ENCODE results near the gene HAUS8.

DNA sequence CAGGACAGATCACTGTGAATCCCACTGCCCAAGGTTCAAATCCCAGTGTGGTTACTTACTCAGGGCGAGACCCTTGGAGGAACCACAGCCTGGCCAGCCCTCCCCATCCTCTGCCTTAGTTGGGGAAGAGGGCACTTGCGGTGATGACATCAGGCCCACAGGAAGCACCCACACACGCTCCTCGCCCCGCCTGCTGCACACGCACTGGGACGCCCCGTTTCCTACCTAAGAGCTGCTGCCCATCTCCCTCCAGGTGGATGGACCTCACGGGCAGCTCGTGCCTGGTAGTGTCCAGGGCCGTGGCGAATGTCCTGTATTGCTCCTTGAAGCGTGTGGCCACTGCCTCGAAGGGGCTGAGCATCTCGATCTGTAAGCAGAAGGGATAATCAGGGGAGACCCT, 19.6 kb downstream of the HAUS8 start:
- TF ChIP-seq HDAC6 (IDR thresholded peaks at IDR 0.05; ENCODE audit: low read depth, low read length) = no peak
- TF ChIP-seq KDM1A (IDR thresholded peaks at IDR 0.05; ENCODE audit: borderline replicate concordance, low read length) = no peak
- TF ChIP-seq TCF12 (IDR thresholded peaks at IDR 0.05; ENCODE audit: low read depth, low read length) = no peak
- TF ChIP-seq GABPA (IDR thresholded peaks at IDR 0.05; ENCODE audit: borderline replicate concordance, insufficient read depth, low read length) = no peak
- TF ChIP-seq EP300 (IDR thresholded peaks at IDR 0.05; ENCODE audit: borderline replicate concordance in 1 of 2, low read depth in 2 of 2, low read length in 2 of 2) = no peak
- TF ChIP-seq, protein P1, sequence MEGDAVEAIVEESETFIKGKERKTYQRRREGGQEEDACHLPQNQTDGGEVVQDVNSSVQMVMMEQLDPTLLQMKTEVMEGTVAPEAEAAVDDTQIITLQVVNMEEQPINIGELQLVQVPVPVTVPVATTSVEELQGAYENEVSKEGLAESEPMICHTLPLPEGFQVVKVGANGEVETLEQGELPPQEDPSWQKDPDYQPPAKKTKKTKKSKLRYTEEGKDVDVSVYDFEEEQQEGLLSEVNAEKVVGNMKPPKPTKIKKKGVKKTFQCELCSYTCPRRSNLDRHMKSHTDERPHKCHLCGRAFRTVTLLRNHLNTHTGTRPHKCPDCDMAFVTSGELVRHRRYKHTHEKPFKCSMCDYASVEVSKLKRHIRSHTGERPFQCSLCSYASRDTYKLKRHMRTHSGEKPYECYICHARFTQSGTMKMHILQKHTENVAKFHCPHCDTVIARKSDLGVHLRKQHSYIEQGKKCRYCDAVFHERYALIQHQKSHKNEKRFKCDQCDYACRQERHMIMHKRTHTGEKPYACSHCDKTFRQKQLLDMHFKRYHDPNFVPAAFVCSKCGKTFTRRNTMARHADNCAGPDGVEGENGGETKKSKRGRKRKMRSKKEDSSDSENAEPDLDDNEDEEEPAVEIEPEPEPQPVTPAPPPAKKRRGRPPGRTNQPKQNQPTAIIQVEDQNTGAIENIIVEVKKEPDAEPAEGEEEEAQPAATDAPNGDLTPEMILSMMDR (IDR thresholded peaks at IDR 0.05; ENCODE audit: control extremely low read depth in 1 of 3, insufficient read depth in 1 of 3, low read depth in 1 of 3, low read length in 3 of 3) = no peak
- TF ChIP-seq TBP (IDR thresholded peaks at IDR 0.05; ENCODE audit: low read depth, low read length) = no peak

Data from H1 (cell line).